Upper lobe of left lung (tissue), 6 donors: Measurements from ENCODE around the gene CES4A. TPM values are rescaled to one million over a fixed set of nuclear protein-coding genes. Genes with fewer than 3 reads are reported as not detected.
"Not testable (repeated sequence)": the region's sequence is repeated elsewhere in the genome, so short reads cannot be mapped to it uniquely, and the experiment has no call there.

Experiments
- ATAC-seq, 2 donors: fragments of 200-7000 bp; cut with Tn5 transposase; one replicate each; pipeline ENCODE4 v1.9.1; 2022; ENCODE audit warnings: mild to moderate bottlenecking in 2 of 2, moderate library complexity in 2 of 2; ENCODE audit not compliant: low FRiP score in 2 of 2
- DNase-seq, 2 donors: peaks; one replicate each; pipeline ENCODE4 v3.0.0-alpha.2; 2019 to 2020
- H3K27ac ChIP-seq, 4 donors: fragments of 200-600 bp; sonication (generic); one replicate each; pipeline ENCODE4 v1.5.1; 2016 to 2019
- H3K27me3 ChIP-seq, 4 donors: fragments of 200-600 bp; sonication (generic); one replicate each; pipeline ENCODE4 v1.5.1; 2017 to 2019
- H3K36me3 ChIP-seq, 4 donors: fragments of 200-600 bp; sonication (generic); one replicate each; pipeline ENCODE4 v1.5.1; 2016 to 2019
- H3K4me1 ChIP-seq, 4 donors: fragments of 200-600 bp; sonication (generic); one replicate each; pipeline ENCODE4 v1.5.1; 2018 to 2019
- H3K4me3 ChIP-seq, 4 donors: fragments of 200-600 bp; sonication (generic); one replicate each; pipeline ENCODE4 v1.5.1; 2017 to 2019; ENCODE audit warnings: mild to moderate bottlenecking in 2 of 4, moderate library complexity in 1 of 4
- H3K9me3 ChIP-seq, 4 donors: fragments of 200-600 bp; sonication (generic); one replicate each; pipeline ENCODE4 v1.5.1; 2018 to 2019
- EP300 ChIP-seq, 4 donors: sonication (generic); formaldehyde crosslinking; IDR thresholded peaks; one replicate each; pipeline ENCODE4 v1.5.1; 2017; ENCODE audit warnings: antibody characterized with exemption in 4 of 4, control low read depth in 2 of 4
- POLR2A ChIP-seq, 4 donors: fragments of 450-650 bp; IDR thresholded peaks; one replicate each; pipeline ENCODE4 v1.5.1; 2016 to 2017; ENCODE audit warnings: antibody characterized with exemption in 4 of 4, mild to moderate bottlenecking in 2 of 4
- POLR2AphosphoS5 ChIP-seq, 2 donors: sonication (generic); formaldehyde crosslinking; IDR thresholded peaks; one replicate each; pipeline ENCODE4 v1.5.1; 2017; ENCODE audit warnings: antibody characterized with exemption in 2 of 2
- WGBS, 2 donors: methylation state at CpG; one replicate each; pipeline ENCODE4 v1.1.5; 2017 to 2018; 5-methylcytosine and 5-hydroxymethylcytosine counted together
- total RNA-seq, 6 donors: library from RNA; depleted of rRNA in 4 of 6; stranded (reverse); fragments of >200 nt in 4 of 6; gene quantifications; one replicate each; pipeline versions ENCODE4 v1.1.0 to v1.2.1, GENCODE V29; 2016 to 2021
- TF ChIP-seq, protein P1 (sequence below), 6 experiments: fragments of 450-650 bp in 4 of 6; fragments of 200-600 bp in 2 of 6; sonication (generic) in 2 of 6; IDR thresholded peaks; one replicate each; pipeline ENCODE4 v1.5.1; 2016 to 2019; ENCODE audit warnings: antibody characterized with exemption in 6 of 6
- donor health status: DM: no; HTN: no; CAD: no; lungs with moderate emphysema.
- donor health status: DM: no; HTN: yes; CAD: no; lungs with severe emphysema.

The CES4A gene
- total RNA-seq, 6 donors from 2014 or later, result 9.9 to 39.7 (median 20.2) TPM

DNA sequence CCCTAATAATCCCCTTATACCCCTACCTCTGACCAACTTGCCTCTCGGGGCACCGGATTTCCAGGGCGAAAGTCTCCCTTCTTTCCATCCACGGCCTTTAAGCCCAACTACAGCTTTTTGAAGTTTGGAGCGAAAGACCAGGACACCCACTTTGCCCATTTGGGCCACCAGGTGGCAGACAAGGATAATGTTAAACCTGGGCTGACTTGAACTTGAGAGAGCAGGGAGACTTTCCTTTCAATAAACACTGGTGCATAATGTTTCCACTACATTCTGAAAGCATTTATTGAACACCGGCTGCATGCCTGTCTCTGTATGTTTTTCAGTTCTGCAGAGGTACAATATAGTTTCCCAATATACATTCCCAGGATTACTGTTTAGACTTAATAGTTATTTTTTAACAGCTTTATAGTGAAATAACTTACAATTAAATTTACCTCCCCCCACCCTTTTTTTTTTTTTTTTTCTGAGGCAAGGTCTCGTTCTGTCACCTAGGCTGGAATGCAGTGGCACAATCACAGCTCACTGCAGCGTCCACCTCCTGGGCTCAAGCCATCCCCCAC, 34.2 kb upstream of the CES4A start:
- WGBS, 2 donors, result 16 to 23% methylated on average over 8 of the region's 8 CpGs

DNA sequence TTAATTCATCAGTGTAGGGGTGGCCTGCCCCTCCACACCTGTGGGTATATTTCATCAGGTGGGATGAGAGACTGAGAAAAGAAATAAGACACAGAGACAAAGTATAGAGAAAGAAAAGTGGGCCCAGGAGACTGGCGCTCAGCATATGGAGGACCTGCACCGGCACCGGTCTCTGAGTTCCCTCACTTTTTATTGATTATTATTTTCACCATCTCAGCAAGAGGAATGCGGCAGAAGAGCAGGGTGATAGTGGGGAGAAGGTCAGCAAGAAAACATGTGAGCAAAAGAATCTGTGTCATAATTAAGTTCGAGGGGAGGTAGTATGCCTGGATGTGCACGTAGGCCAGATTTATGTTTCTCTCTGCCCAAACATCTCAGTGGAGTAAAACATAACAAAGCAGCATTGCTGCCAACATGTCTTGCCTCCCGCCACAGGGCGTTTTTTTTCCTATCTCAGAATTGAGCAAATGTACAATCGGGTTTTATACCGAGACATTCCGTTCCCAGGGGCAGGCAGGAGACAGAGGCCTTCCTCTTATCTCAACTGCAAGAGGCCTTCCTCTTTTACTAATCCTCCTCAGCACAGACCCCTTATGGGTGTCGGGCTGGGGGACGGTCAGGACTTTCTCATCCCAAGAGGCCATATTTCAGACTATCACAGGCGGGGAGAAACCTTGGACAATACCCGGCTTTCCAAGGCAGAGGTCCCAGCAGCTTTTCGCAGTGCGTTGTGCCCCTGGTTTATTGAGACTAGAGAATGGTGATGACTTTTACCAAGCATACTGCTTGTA, 32.8 kb upstream of the CES4A start:
- not testable (repeated sequence) for H3K4me1 ChIP-seq, H3K27me3 ChIP-seq, DNase-seq, H3K4me3 ChIP-seq, ATAC-seq, H3K36me3 ChIP-seq, H3K27ac ChIP-seq, H3K9me3 ChIP-seq
- 81 to 84% methylated on average over 17 of the region's 17 CpGs for WGBS, 2 donors

More for the DNA sequence above, 34.2 kb upstream of the CES4A start:
- H3K36me3 ChIP-seq, result no peaks in the 10 kb centered on the region
- H3K4me3 ChIP-seq, result no peak overlapping the region
- DNase-seq, result peak in 1 of 2 donors; percentile 69
- no peak overlapping the region for H3K27ac ChIP-seq
- no peaks in the 10 kb centered on the region for H3K9me3 ChIP-seq
- TF ChIP-seq EP300 (IDR thresholded peaks at IDR 0.05) (no peak), POLR2A (IDR thresholded peaks at IDR 0.05) (no peak), POLR2AphosphoS5 (IDR thresholded peaks at IDR 0.05) (no peak)
- TF ChIP-seq, protein P1, sequence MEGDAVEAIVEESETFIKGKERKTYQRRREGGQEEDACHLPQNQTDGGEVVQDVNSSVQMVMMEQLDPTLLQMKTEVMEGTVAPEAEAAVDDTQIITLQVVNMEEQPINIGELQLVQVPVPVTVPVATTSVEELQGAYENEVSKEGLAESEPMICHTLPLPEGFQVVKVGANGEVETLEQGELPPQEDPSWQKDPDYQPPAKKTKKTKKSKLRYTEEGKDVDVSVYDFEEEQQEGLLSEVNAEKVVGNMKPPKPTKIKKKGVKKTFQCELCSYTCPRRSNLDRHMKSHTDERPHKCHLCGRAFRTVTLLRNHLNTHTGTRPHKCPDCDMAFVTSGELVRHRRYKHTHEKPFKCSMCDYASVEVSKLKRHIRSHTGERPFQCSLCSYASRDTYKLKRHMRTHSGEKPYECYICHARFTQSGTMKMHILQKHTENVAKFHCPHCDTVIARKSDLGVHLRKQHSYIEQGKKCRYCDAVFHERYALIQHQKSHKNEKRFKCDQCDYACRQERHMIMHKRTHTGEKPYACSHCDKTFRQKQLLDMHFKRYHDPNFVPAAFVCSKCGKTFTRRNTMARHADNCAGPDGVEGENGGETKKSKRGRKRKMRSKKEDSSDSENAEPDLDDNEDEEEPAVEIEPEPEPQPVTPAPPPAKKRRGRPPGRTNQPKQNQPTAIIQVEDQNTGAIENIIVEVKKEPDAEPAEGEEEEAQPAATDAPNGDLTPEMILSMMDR (IDR thresholded peaks at IDR 0.05), result peak; percentile 66 to 80 (median 77)
- peaks cover 0 to 2% (median under 1%) of the 10 kb centered on the region in 4 donors for H3K4me1 ChIP-seq
- peaks cover 0 to 4% (median 0%) of the 10 kb centered on the region in 4 donors for H3K27me3 ChIP-seq
- ATAC-seq, result peak; percentile 74 to 82

DNA sequence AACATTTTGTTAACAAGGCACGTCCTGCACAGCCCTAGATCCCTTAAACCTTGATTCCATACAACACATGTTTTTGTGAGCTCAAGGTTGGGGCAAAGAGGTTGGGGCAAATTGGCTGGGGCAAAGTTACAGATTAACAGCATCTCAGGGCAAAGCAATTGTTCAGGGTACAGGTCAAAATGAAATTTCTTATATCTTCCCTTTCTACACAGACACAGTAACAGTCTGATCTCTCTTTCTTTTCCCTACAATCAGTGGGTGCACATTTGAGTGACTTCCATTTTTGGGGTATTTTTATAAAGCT, 32.3 kb upstream of the CES4A start:
- H3K36me3 ChIP-seq, H3K4me3 ChIP-seq, ATAC-seq, H3K4me1 ChIP-seq, DNase-seq, H3K27ac ChIP-seq, H3K27me3 ChIP-seq, H3K9me3 ChIP-seq: not testable (repeated sequence)
- 86 to 96% methylated on average over 1 of the region's 1 CpG for WGBS, 2 donors

DNA sequence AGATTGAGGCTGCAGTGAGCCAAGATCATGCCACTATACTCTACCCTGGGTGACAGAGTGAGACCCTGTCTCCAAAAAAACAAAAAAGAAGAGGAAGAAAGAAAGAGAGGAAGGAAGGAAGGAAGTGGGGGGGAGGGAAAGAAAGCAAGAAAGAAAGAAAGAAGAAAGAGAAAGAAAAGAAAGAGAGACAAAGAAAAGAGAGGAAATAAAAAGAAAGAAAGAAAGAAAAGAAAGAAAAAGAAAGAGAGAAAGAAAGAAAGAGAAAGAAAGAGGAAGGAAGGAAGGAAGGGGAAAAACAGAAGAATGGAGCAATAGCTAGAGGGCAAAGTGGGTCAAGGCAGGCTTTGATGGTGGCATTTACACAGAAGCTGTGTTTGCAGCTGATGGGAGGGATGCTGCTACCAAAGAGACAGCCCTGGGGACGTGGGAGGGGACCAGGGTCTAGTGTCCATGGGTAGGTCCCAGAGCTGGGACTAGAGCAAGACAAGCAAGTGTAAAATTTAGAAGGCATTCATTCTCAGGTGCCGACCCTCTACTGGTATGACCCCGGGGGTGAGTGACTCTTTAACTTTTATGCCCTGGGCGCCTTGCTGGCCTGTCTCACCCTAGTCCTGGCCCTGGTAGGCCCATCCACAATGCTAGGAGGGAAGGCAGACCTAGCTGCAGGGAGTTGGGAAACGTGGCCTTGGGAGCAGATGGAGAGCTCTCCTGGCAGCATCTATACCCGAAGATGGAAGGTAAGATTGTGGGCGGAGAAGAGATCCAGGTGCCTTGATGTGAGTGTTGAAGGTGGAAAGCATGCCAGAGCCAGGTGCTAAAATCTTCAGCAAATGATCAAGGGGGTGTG, 29.3 kb upstream of the CES4A start:
- Histone ChIP-seq H3K9me3 (no peaks in the 10 kb centered on the region), H3K36me3 (no peaks in the 10 kb centered on the region), H3K27me3 (no peaks in the 10 kb centered on the region), H3K4me1 (peaks cover 0 to 11% (median 8%) of the 10 kb centered on the region in 4 donors), H3K27ac (no peak overlapping the region), H3K4me3 (no peak overlapping the region)
- no peak for TF ChIP-seq EP300 (IDR thresholded peaks at IDR 0.05)
- TF ChIP-seq, protein P1 (IDR thresholded peaks at IDR 0.05), result no peak
- no peak for TF ChIP-seq POLR2AphosphoS5 (IDR thresholded peaks at IDR 0.05)
- TF ChIP-seq POLR2A (IDR thresholded peaks at IDR 0.05), result no peak
- ATAC-seq (no peak), DNase-seq (no peak)
- WGBS, 2 donors, result 74 to 77% methylated on average over 7 of the region's 7 CpGs

DNA sequence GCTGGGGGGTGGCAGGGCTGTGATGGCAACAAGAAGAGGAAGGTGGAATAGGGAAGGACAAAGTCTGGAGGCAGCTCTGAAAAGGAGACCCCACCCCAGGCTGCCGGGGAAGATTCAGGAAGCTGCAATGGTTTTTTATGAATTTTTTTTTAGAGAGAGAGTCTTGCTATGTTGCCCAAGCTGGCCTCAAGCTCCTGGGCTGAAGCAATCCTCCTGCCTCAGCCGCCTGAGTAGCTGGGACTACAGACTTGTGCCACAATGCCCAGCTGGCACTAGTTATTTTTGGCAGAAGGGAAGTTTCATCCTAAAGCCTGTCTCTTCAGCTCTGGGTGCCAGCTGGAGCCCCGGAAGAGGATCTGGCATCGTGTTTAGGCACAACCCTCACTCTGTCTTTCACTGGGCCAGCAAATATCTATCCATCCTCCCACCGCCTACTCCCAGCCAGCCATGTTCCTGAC, 28.7 kb upstream of the CES4A start:
- peaks cover 0 to 11% (median 8%) of the 10 kb centered on the region in 4 donors for H3K4me1 ChIP-seq
- H3K36me3 ChIP-seq, result no peaks in the 10 kb centered on the region
- ATAC-seq, result peak in 1 of 2 donors; percentile 69
- DNase-seq, result no peak
- TF ChIP-seq POLR2A (IDR thresholded peaks at IDR 0.05) (no peak), EP300 (IDR thresholded peaks at IDR 0.05) (no peak), POLR2AphosphoS5 (IDR thresholded peaks at IDR 0.05) (no peak)
- TF ChIP-seq, protein P1 (IDR thresholded peaks at IDR 0.05), result no peak
- no peak overlapping the region for H3K4me3 ChIP-seq
- H3K9me3 ChIP-seq, result no peaks in the 10 kb centered on the region
- no peaks in the 10 kb centered on the region for H3K27me3 ChIP-seq
- peak overlapping the region in 1 of 4 donors; percentile 26 for H3K27ac ChIP-seq
- 43 to 67% methylated on average over 4 to 5 of the region's 5 CpGs for WGBS, 2 donors
